ENCODE data around the gene CLTC.
"Not testable (repeated sequence)": the region's sequence is repeated elsewhere in the genome, so short reads cannot be mapped to it uniquely, and the experiment has no call there.

CLTC gene

GRCh38 chr17:59633658-59634359 is 14.1 kb downstream of the CLTC start:
- DNase-seq (ENCODE audit: low read depth in 1 of 2, low spot score in 1 of 2) = no peak

- DNase-seq (ENCODE audit: low read depth in 1 of 2, low spot score in 1 of 2) = no peak
Measured at GRCh38 chr17:59634632-59635541, 15.2 kb downstream of the CLTC start.

GRCh38 chr17:59637611-59638310 is 18.1 kb downstream of the CLTC start:
- no peak for DNase-seq (ENCODE audit: low read depth in 1 of 2, low spot score in 1 of 2)

- no peak for DNase-seq (ENCODE audit: low read depth in 1 of 2, low spot score in 1 of 2)
Measured at GRCh38 chr17:59638553-59638952, 18.9 kb downstream of the CLTC start.

GRCh38 chr17:59641799-59642484 is 22.2 kb downstream of the CLTC start:
- no peak for DNase-seq (ENCODE audit: low read depth in 1 of 2, low spot score in 1 of 2)

- DNase-seq (ENCODE audit: low read depth in 1 of 2, low spot score in 1 of 2) = no peak
Measured at GRCh38 chr17:59642565-59642964, 22.9 kb downstream of the CLTC start.

GRCh38 chr17:59643159-59644140 is 23.8 kb downstream of the CLTC start:
- DNase-seq (ENCODE audit: low read depth in 1 of 2, low spot score in 1 of 2) = no peak

- no peak for DNase-seq (ENCODE audit: low read depth in 1 of 2, low spot score in 1 of 2)
Measured at GRCh38 chr17:59647288-59647687, 27.6 kb downstream of the CLTC start.

- DNase-seq (ENCODE audit: low read depth in 1 of 2, low spot score in 1 of 2) = no peak
Measured at GRCh38 chr17:59649886-59650285, 30.2 kb downstream of the CLTC start.

GRCh38 chr17:59650642-59651041 is 30.9 kb downstream of the CLTC start:
- DNase-seq (ENCODE audit: low read depth in 1 of 2, low spot score in 1 of 2) = no peak

- no peak for DNase-seq (ENCODE audit: low read depth in 1 of 2, low spot score in 1 of 2)
Measured at GRCh38 chr17:59651346-59651745, 31.7 kb downstream of the CLTC start.

GRCh38 chr17:59652119-59652518 is 32.4 kb downstream of the CLTC start:
- no peak for DNase-seq (ENCODE audit: low read depth in 1 of 2, low spot score in 1 of 2)

GRCh38 chr17:59656624-59657023 is 36.9 kb downstream of the CLTC start:
- not testable (repeated sequence) for DNase-seq (ENCODE audit: low read depth in 1 of 2, low spot score in 1 of 2)

GRCh38 chr17:59666235-59666634 is 46.5 kb downstream of the CLTC start:
- DNase-seq (ENCODE audit: low read depth in 1 of 2, low spot score in 1 of 2) = no peak

- DNase-seq (ENCODE audit: low read depth in 1 of 2, low spot score in 1 of 2) = no peak
Measured at GRCh38 chr17:59668816-59669215, 49.1 kb downstream of the CLTC start.

- no peak for DNase-seq (ENCODE audit: low read depth in 1 of 2, low spot score in 1 of 2)
Measured at GRCh38 chr17:59669411-59669810, 49.7 kb downstream of the CLTC start.

- no peak for DNase-seq (ENCODE audit: low read depth in 1 of 2, low spot score in 1 of 2)
Measured at GRCh38 chr17:59669944-59670343, 50.2 kb downstream of the CLTC start.

- DNase-seq (ENCODE audit: low read depth in 1 of 2, low spot score in 1 of 2) = no peak
Measured at GRCh38 chr17:59671386-59671785, 51.7 kb downstream of the CLTC start.

- DNase-seq (ENCODE audit: low read depth in 1 of 2, low spot score in 1 of 2) = no peak
Measured at GRCh38 chr17:59675231-59675630, 55.5 kb downstream of the CLTC start.

- DNase-seq (ENCODE audit: low read depth in 1 of 2, low spot score in 1 of 2) = no peak
Measured at GRCh38 chr17:59676716-59677115, 57.0 kb downstream of the CLTC start.

All from activated CD4-positive, alpha-beta T cell treated with anti-CD3 and anti-CD28 coated beads, Interleukin-2, amount 50 U/mL, for 24 hours (primary cell).